Prostate gland (tissue), 2 donors: ENCODE results near the gene HNRNPUL2. TPM values are rescaled to one million over a fixed set of nuclear protein-coding genes. Genes with fewer than 3 reads are reported as not detected.
"Not testable (repeated sequence)": the region's sequence is repeated elsewhere in the genome, so short reads cannot be mapped to it uniquely, and the experiment has no call there.

Source experiments
- DNase-seq: peaks from one replicate; pipeline ENCODE4 v3.0.0-alpha.2; 2019; ENCODE audit warnings: low spot score
- H3K27ac ChIP-seq, 2 donors: fragments of 200-600 bp; sonication (generic); 2 replicates each; pipeline ENCODE4 v1.5.1; 2017 to 2019
- H3K27me3 ChIP-seq: fragments of 200-600 bp; sonication (generic); replicated peaks from 2 replicates; pipeline ENCODE4 v1.5.1; 2019; ENCODE audit not compliant: insufficient read depth
- H3K36me3 ChIP-seq, 2 donors: fragments of 200-600 bp; sonication (generic); 1 replicate in 1 of 2; 2 replicates in 1 of 2; pipeline versions ENCODE4 v1.5.1 to v1.8.1; 2017 to 2019
- H3K4me1 ChIP-seq: fragments of 200-600 bp; sonication (generic); replicated peaks from 2 replicates; pipeline ENCODE4 v1.5.1; 2019
- H3K4me3 ChIP-seq, 2 donors: fragments of 200-600 bp; sonication (generic); 2 replicates each; pipeline ENCODE4 v1.5.1; 2017 to 2019
- H3K9me3 ChIP-seq: fragments of 200-600 bp; sonication (generic); 2 replicates; pipeline ENCODE4 v1.5.1; 2017
- CTCF ChIP-seq, 4 experiments: fragments of 200-600 bp in 2 of 4; fragments of 450-650 bp in 2 of 4; sonication (generic) in 2 of 4; IDR thresholded peaks; 1 replicate in 3 of 4; 2 replicates in 1 of 4; pipeline ENCODE4 v1.5.1; 2016 to 2019; ENCODE audit warnings: antibody characterized with exemption in 4 of 4, mild to moderate bottlenecking in 2 of 4, moderate library complexity in 2 of 4
- POLR2A ChIP-seq: fragments of 450-650 bp; IDR thresholded peaks from one replicate; pipeline ENCODE4 v1.6.1; 2016; ENCODE audit warnings: antibody characterized with exemption, mild to moderate bottlenecking
- POLR2AphosphoS5 ChIP-seq: sonication (generic); formaldehyde crosslinking; IDR thresholded peaks from one replicate; pipeline ENCODE4 v1.6.1; 2017; ENCODE audit warnings: antibody characterized with exemption
- WGBS: methylation state at CpG from one replicate; pipeline ENCODE4 v1.1.5; 2018; 5-methylcytosine and 5-hydroxymethylcytosine counted together
- intact Hi-C: fragments of 100-400 bp; cut with DNase I; formaldehyde crosslinking; loops from one replicate; pipeline ENCODE4 v1.14.2; 2022
- total RNA-seq, 2 donors: library from RNA; depleted of rRNA; stranded (reverse); fragments of >200 nt; gene quantifications; one replicate each; pipeline ENCODE4 v1.1.0, GENCODE V29; 2016

The HNRNPUL2 gene
- total RNA-seq, 2 donors from 2014 or later = 26.6 to 33.5 TPM

- Histone ChIP-seq H3K4me1 (peaks cover 14% of the 10 kb centered on the region), H3K36me3 (no peaks in the 10 kb centered on the region), H3K9me3 (no peaks in the 10 kb centered on the region), H3K27me3 (no peaks in the 10 kb centered on the region), H3K4me3 (peak overlapping the region; percentile 65 to 68), H3K27ac (peak overlapping the region; percentile 77 to 81)
- intact Hi-C loops = loop anchor here (5.0 kb wide), 1 partner anchor 104 kb away; the partner anchor contains the start of gene MTA2
- WGBS = 3% methylated on average over 72 of the region's 73 CpGs
- TF ChIP-seq POLR2A = peak; percentile 60
- TF ChIP-seq POLR2AphosphoS5 = peak; percentile 91
- no peak for TF ChIP-seq CTCF (IDR thresholded peaks at IDR 0.05)
- DNase-seq = peak; percentile 95
Measured at GRCh38 chr11:62705880-62706849, 21.1 kb downstream of the HNRNPUL2 start.

- DNase-seq = no peak
- TF ChIP-seq POLR2A (no peak), CTCF (IDR thresholded peaks at IDR 0.05) (no peak), POLR2AphosphoS5 (no peak)
- WGBS = 37% methylated on average over 7 of the region's 7 CpGs
Measured at GRCh38 chr11:62705413-62705812, 21.8 kb downstream of the HNRNPUL2 start.

GRCh38 chr11:62703921-62704320 is 23.3 kb downstream of the HNRNPUL2 start:
- H3K9me3 ChIP-seq, H3K27ac ChIP-seq, DNase-seq, H3K27me3 ChIP-seq, H3K4me3 ChIP-seq, intact Hi-C loops, H3K36me3 ChIP-seq: not testable (repeated sequence)
- H3K4me1 ChIP-seq = peaks cover 13% of the 10 kb centered on the region
- 88% methylated on average over 4 of the region's 4 CpGs for WGBS

More at GRCh38 chr11:62705413-62705812, 21.8 kb downstream of the HNRNPUL2 start:
- Histone ChIP-seq H3K27ac (peak overlapping the region; percentile 77 to 81), H3K36me3 (no peaks in the 10 kb centered on the region), H3K9me3 (no peaks in the 10 kb centered on the region), H3K4me3 (peak overlapping the region; percentile 65 to 68), H3K27me3 (no peaks in the 10 kb centered on the region), H3K4me1 (peaks cover 14% of the 10 kb centered on the region)
- intact Hi-C loops = loop anchor here (5.0 kb wide), 1 partner anchor 103 kb away; the partner anchor contains the start of gene MTA2

GRCh38 chr11:62702246-62702645 is 25.0 kb downstream of the HNRNPUL2 start:
- no peak for DNase-seq
- Histone ChIP-seq H3K27ac (no peak overlapping the region), H3K4me1 (peaks cover 7% of the 10 kb centered on the region), H3K36me3 (no peaks in the 10 kb centered on the region), H3K27me3 (no peaks in the 10 kb centered on the region), H3K9me3 (no peaks in the 10 kb centered on the region), H3K4me3 (no peak overlapping the region)
- intact Hi-C loops = no loop called here
- WGBS = 96% methylated on average over 11 of the region's 11 CpGs
- no peak for TF ChIP-seq POLR2A
- no peak for TF ChIP-seq POLR2AphosphoS5
- no peak for TF ChIP-seq CTCF (IDR thresholded peaks at IDR 0.05)

GRCh38 chr11:62694455-62695167 is 32.6 kb downstream of the HNRNPUL2 start:
- Histone ChIP-seq H3K36me3 (peaks cover 4 to 11% of the 10 kb centered on the region in 2 donors), H3K27ac (no peak overlapping the region)

GRCh38 chr11:62693624-62694023 is 33.6 kb downstream of the HNRNPUL2 start:
- DNase-seq, H3K27ac ChIP-seq, H3K4me3 ChIP-seq, H3K4me1 ChIP-seq, H3K9me3 ChIP-seq, intact Hi-C loops, H3K27me3 ChIP-seq: not testable (repeated sequence)
- WGBS = 70% methylated on average over 4 of the region's 4 CpGs
- H3K36me3 ChIP-seq = peaks cover 4 to 11% of the 10 kb centered on the region in 2 donors

More at GRCh38 chr11:62694455-62695167, 32.6 kb downstream of the HNRNPUL2 start:
- H3K27me3 ChIP-seq = no peaks in the 10 kb centered on the region
- H3K4me1 ChIP-seq = no peaks in the 10 kb centered on the region
- no peaks in the 10 kb centered on the region for H3K9me3 ChIP-seq
- WGBS = 51% methylated on average over 14 of the region's 14 CpGs
- H3K4me3 ChIP-seq = no peak overlapping the region
- no peak for TF ChIP-seq POLR2A
- peak; percentile 37 for TF ChIP-seq POLR2AphosphoS5
- TF ChIP-seq CTCF (IDR thresholded peaks at IDR 0.05) = peak; percentile 31 to 71 (median 66)
- DNase-seq = peak; percentile 75
- intact Hi-C loops = loop anchor here (5.0 kb wide), 1 partner anchor 312 kb away; no protein-coding TSS in a partner anchor
